Endodermal cell (in vitro differentiated cells): ENCODE data around the gene CCDC77. TPM values are rescaled to one million over a fixed set of nuclear protein-coding genes. Genes with fewer than 3 reads are reported as not detected.
A peak's percentile ranks its signal among the peaks of the same experiment; 100 is the strongest.

Source experiments
- DNase-seq: peaks from one replicate; pipeline ENCODE4 v3.0.0-alpha.2; 2017
- H3K27ac ChIP-seq: 2 replicates; pipeline ENCODE4 v1.5.1; 2013; ENCODE audit warnings: mild to moderate bottlenecking, low read depth, low read length, moderate library complexity
- H3K27me3 ChIP-seq: 2 replicates; pipeline ENCODE4 v1.6.1; 2013; ENCODE audit warnings: mild to moderate bottlenecking, low read length, moderate library complexity; ENCODE audit not compliant: insufficient read depth, control insufficient read depth, poor library complexity, severe bottlenecking
- H3K36me3 ChIP-seq: 2 replicates; pipeline ENCODE4 v1.7.0; 2013; ENCODE audit warnings: mild to moderate bottlenecking, low read length, moderate library complexity; ENCODE audit not compliant: control insufficient read depth, insufficient read depth
- H3K4me1 ChIP-seq: one replicate; pipeline ENCODE4 v1.7.0; 2013; ENCODE audit warnings: low read length; ENCODE audit not compliant: control insufficient read depth, insufficient read depth
- H3K4me3 ChIP-seq: 2 replicates; pipeline ENCODE4 v1.5.1; 2013; ENCODE audit warnings: mild to moderate bottlenecking, low read length, moderate library complexity
- H3K9ac ChIP-seq: 2 replicates; pipeline ENCODE4 v1.6.1; 2013; ENCODE audit warnings: mild to moderate bottlenecking, low read length, moderate library complexity; ENCODE audit not compliant: poor library complexity, severe bottlenecking; ENCODE audit errors: extremely low read depth
- H3K9me3 ChIP-seq: 2 replicates; pipeline ENCODE4 v1.6.1; 2013; ENCODE audit warnings: mild to moderate bottlenecking, low read length, moderate library complexity; ENCODE audit not compliant: control insufficient read depth
- H3K27ac Mint-ChIP-seq: 2 replicates; pipeline ENCODE4 v1.8.0; 2020; ENCODE audit warnings: mixed read lengths
- H3K27me3 Mint-ChIP-seq: 2 replicates; pipeline ENCODE4 v1.8.0; 2021; ENCODE audit warnings: mild to moderate bottlenecking, mixed read lengths; ENCODE audit not compliant: insufficient read depth
- H3K36me3 Mint-ChIP-seq: 2 replicates; pipeline ENCODE4 v1.8.0; 2020; ENCODE audit warnings: low read depth, mixed read lengths
- H3K4me1 Mint-ChIP-seq: 2 replicates; pipeline ENCODE4 v1.8.0; 2020; ENCODE audit warnings: mixed read lengths
- H3K4me3 Mint-ChIP-seq: 2 replicates; pipeline ENCODE4 v1.8.0; 2020; ENCODE audit warnings: mild to moderate bottlenecking, moderate library complexity, mixed read lengths
- H3K9me3 Mint-ChIP-seq: 2 replicates; pipeline ENCODE4 v1.8.0; 2020; ENCODE audit warnings: mild to moderate bottlenecking, mixed read lengths
- CTCF ChIP-seq: fragments of 200-600 bp; sonication (generic); conservative IDR thresholded peaks from 2 replicates; pipeline ENCODE4 v1.5.0; 2021; ENCODE audit warnings: antibody characterized with exemption, mild to moderate bottlenecking
- WGBS, 2 experiments: methylation state at CpG; one replicate each; pipeline versions ENCODE4 v1.1.5 to v1.1.7; 2013; ENCODE audit warnings: missing lambda C conversion rate in 2 of 2, mixed read lengths in 1 of 2; ENCODE audit not compliant: insufficient coverage in 1 of 2, insufficient read length in 1 of 2; 5-methylcytosine and 5-hydroxymethylcytosine counted together
- total RNA-seq, 2 donors: library from RNA; stranded (reverse); fragmentation: NEBNext Ultra II Directional in 1 of 2; extraction: Animal tissue kit (Norgen Biotek cat#: 25700) in 1 of 2; gene quantifications; 2 replicates in 1 of 2; 3 replicates in 1 of 2; pipeline ENCODE4 v1.2.1, GENCODE V29; 2021

Gene CCDC77
- total RNA-seq, 2 donors from 2014 or later, result 26.4 to 39.1 TPM

GRCh38 chr12:389142-390096 is 12.0 kb upstream of the CCDC77 start, which contains the start of gene KDM5A:
KDM5A (minus strand) TSS chr12:389320; CDS start chr12:389091, 229 bp downstream.
- Mint-ChIP-seq H3K4me1 (peaks cover 20% of the 10 kb centered on the region), H3K9me3 (no peaks in the 10 kb centered on the region), H3K4me3 (peak within 1 kb of the TSS; percentile 86), H3K27ac (peak within 1 kb of the TSS; percentile 99), H3K27me3 (no peaks in the 10 kb centered on the region), H3K36me3 (peaks cover 11% of the 10 kb centered on the region)
- Histone ChIP-seq H3K9ac (peak within 1 kb of the TSS; percentile 84), H3K4me3 (peak within 1 kb of the TSS; percentile 92), H3K36me3 (peaks cover 14% of the 10 kb centered on the region), H3K9me3 (no peaks in the 10 kb centered on the region), H3K27ac (peak within 1 kb of the TSS; percentile 98), H3K4me1 (no peaks in the 10 kb centered on the region), H3K27me3 (no peaks in the 10 kb centered on the region)
- TF ChIP-seq CTCF, result peak; percentile 16
- peak; percentile 99 for DNase-seq
- WGBS, 2 experiments, result 1% methylated on average over 16 to 50 of the region's 53 CpGs

GRCh38 chr12:400828-401227 is 616 bp upstream of the CCDC77 start:
- Histone ChIP-seq H3K4me3 (peak overlapping the region; percentile 98), H3K36me3 (peaks cover 8% of the 10 kb centered on the region), H3K27ac (no peak overlapping the region), H3K9ac (peak overlapping the region; percentile 95), H3K4me1 (no peaks in the 10 kb centered on the region), H3K27me3 (no peaks in the 10 kb centered on the region), H3K9me3 (no peaks in the 10 kb centered on the region)
- H3K9me3 Mint-ChIP-seq, result no peaks in the 10 kb centered on the region
- H3K4me3 Mint-ChIP-seq, result no peak overlapping the region
- WGBS, 2 experiments, result 70 to 72% methylated on average over 6 to 8 of the region's 8 CpGs
- no peak for TF ChIP-seq CTCF
- peaks cover 6% of the 10 kb centered on the region for H3K36me3 Mint-ChIP-seq
- DNase-seq, result peak; percentile 38
- peaks cover 9% of the 10 kb centered on the region for H3K27me3 Mint-ChIP-seq
- H3K27ac Mint-ChIP-seq, result no peak overlapping the region
- H3K4me1 Mint-ChIP-seq, result no peaks in the 10 kb centered on the region

- no peaks in the 10 kb centered on the region for H3K4me1 Mint-ChIP-seq
- WGBS, 2 experiments, result 0 to 5% methylated on average over 4 to 8 of the region's 8 CpGs
- Histone ChIP-seq H3K4me3 (peak overlapping the region; percentile 98), H3K9me3 (no peaks in the 10 kb centered on the region), H3K36me3 (peaks cover 8% of the 10 kb centered on the region), H3K4me1 (no peaks in the 10 kb centered on the region), H3K27ac (peak overlapping the region; percentile 89), H3K9ac (peak overlapping the region; percentile 95), H3K27me3 (no peaks in the 10 kb centered on the region)
- no peak overlapping the region for H3K27ac Mint-ChIP-seq
- peaks cover 6% of the 10 kb centered on the region for H3K27me3 Mint-ChIP-seq
- peak; percentile 73 for TF ChIP-seq CTCF
- H3K36me3 Mint-ChIP-seq, result peaks cover 15% of the 10 kb centered on the region
- DNase-seq, result peak; percentile 68
- H3K4me3 Mint-ChIP-seq, result no peak overlapping the region
- no peaks in the 10 kb centered on the region for H3K9me3 Mint-ChIP-seq
Observed at GRCh38 chr12:402029-402389, 565 bp downstream of the CCDC77 start.
